Spleen (tissue), 7 donors: ENCODE results near the gene SREK1IP1.

Experiments used
- CTCF ChIP-seq, 11 experiments: fragments of 200-600 bp in 7 of 11; fragments of 450-650 bp in 4 of 11; sonication (generic) in 4 of 11; IDR thresholded peaks in 8 of 11; conservative IDR thresholded peaks in 3 of 11; 1 replicate in 7 of 11; 2 replicates in 4 of 11; pipeline versions ENCODE4 v1.4.0 to v1.8.0; 2016 to 2021; ENCODE audit warnings: antibody characterized with exemption in 11 of 11, inconsistent platforms in 4 of 11, mild to moderate bottlenecking in 1 of 11
- POLR2A ChIP-seq, 3 donors: fragments of 450-650 bp; IDR thresholded peaks; one replicate each; pipeline ENCODE4 v1.5.1; 2017; ENCODE audit warnings: antibody characterized with exemption in 3 of 3, mild to moderate bottlenecking in 1 of 3
- POLR2AphosphoS5 ChIP-seq, 3 donors: sonication (generic); formaldehyde crosslinking; IDR thresholded peaks; one replicate each; pipeline ENCODE4 v1.5.1; 2017; ENCODE audit warnings: antibody characterized with exemption in 3 of 3
- donor health status: DM: no; HTN: no; CAD: no; lungs with moderate emphysema.
- donor health status: DM: no; HTN: no; CAD: no.
- donor health status: DM: no; HTN: no; CAD: no.

DNA sequence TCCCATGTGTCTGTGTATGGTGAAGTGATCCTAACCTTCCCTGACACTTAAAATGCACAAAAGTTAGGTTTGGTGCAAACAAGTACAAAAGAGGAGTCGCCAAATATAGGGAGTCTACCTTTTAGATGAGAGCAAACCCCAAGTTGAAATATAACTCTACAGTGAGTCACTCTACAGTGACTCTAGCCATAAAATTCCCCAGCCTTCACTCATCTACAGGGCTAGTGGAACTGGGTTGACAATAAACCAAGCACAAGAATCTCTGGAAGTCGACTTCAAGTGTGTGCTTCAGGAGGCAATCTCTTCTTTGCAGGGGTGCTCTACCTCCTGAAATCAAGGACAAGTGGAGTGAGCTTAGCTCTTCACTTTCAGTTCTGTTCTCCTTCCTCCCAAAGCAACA lies 74.9 kb downstream of the SREK1IP1 start:
- TF ChIP-seq CTCF (IDR thresholded peaks at IDR 0.05 in 8 of 11, conservative IDR thresholded peaks at IDR 0.05 in 3 of 11) (no peak), POLR2A (IDR thresholded peaks at IDR 0.05) (no peak), POLR2AphosphoS5 (IDR thresholded peaks at IDR 0.05) (no peak)
